ENCODE results near the gene AKR1C3.

The AKR1C3 gene

GRCh38 chr10:5143137-5143536 is 48.9 kb downstream of the AKR1C3 start:
- no peak for DNase-seq

GRCh38 chr10:5146920-5147254 is 52.7 kb downstream of the AKR1C3 start:
- no peak for DNase-seq

- DNase-seq: no peak
Observed at GRCh38 chr10:5147255-5147980, 53.2 kb downstream of the AKR1C3 start.

GRCh38 chr10:5147981-5148677 is 53.9 kb downstream of the AKR1C3 start:
- DNase-seq: no peak

- no peak for DNase-seq
Observed at GRCh38 chr10:5148678-5149032, 54.4 kb downstream of the AKR1C3 start.

GRCh38 chr10:5151076-5151475 is 56.9 kb downstream of the AKR1C3 start:
- DNase-seq: no peak

GRCh38 chr10:5155951-5156350 is 61.7 kb downstream of the AKR1C3 start:
- no peak for DNase-seq

All from activated CD4-positive, alpha-beta T cell treated with anti-CD3 and anti-CD28 coated beads, Interleukin-2, amount 50 U/mL, for 16 hours (primary cell).